COLO668 (cell line): ENCODE data around the gene STAG2.
"Not testable (repeated sequence)": the region's sequence is repeated elsewhere in the genome, so short reads cannot be mapped to it uniquely, and the experiment has no call there.

ENCODE experiments used
- DNase-seq: peaks from one replicate; lab custom pipeline; 2025; ENCODE audit not compliant: unreplicated experiment; lab: John Stamatoyannopoulos, UW

STAG2 gene

DNA sequence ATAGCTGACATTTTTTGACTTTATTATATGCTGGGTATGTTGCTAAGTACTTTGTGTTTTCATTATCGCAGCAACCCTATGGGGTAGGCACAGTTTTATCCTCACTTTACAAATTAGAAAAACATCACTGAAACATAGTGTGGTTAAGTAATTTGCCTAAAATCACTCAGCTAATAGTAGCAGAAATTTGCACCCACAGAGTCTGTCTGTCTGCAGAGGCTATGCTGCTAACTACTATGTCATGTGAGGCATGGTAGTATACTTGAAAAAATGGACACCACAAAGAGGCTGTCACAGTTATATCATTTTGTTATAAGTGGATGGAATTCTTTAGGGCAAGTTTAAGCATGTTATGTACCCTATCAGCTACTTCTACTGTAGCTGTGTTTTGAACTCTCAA, 69.0 kb downstream of the STAG2 start:
- no peak for DNase-seq

GRCh38 chrX:124033821-124034220, 72.3 kb downstream of the STAG2 start:
- DNase-seq: no peak

GRCh38 chrX:124035657-124036056, 74.2 kb downstream of the STAG2 start:
- DNase-seq: no peak

DNA sequence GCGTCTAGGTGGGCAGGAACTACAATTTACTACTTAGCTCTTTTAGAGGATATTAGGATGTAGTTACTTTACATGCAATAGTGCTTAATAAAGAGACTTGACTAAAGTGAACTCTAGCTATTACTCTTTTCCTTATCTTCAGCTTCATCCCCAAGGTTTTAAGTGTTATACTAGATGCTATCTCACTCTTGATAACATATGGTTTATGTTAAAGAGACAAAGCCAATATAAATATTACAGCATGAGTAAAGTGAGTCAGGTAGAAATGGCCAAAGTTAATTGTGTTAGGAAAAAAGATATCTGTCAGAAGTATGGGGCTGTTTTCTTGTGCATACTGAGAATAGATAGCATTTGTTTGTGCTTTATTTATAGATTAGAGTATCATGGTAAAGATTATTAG, 80.5 kb downstream of the STAG2 start:
- no peak for DNase-seq

- DNase-seq: no peak
These were observed 83.6 kb downstream of the STAG2 start for GRCh38 chrX:124045109-124045508.

- not testable (repeated sequence) for DNase-seq
These were observed 122.9 kb downstream of the STAG2 start for GRCh38 chrX:124084417-124084816.

GRCh38 chrX:124085063-124085462, 123.6 kb downstream of the STAG2 start:
- DNase-seq: no peak

DNA sequence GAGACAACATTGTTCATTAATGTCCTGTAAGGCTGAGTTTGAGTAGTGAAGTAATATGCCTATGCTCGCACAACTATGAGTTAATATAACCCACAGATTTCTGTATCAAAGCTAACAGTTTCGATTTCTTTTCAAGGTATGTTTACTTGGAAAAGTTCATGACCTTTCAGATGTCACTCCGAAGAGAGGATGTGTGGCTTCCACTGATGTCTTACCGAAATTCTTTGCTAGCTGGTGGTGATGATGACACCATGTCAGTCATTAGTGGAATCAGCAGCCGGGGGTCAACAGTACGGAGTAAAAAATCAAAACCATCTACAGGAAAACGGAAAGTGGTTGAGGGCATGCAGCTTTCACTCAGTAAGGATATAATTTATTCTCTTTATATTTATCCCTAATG, 124.9 kb downstream of the STAG2 start:
- DNase-seq: no peak

DNA sequence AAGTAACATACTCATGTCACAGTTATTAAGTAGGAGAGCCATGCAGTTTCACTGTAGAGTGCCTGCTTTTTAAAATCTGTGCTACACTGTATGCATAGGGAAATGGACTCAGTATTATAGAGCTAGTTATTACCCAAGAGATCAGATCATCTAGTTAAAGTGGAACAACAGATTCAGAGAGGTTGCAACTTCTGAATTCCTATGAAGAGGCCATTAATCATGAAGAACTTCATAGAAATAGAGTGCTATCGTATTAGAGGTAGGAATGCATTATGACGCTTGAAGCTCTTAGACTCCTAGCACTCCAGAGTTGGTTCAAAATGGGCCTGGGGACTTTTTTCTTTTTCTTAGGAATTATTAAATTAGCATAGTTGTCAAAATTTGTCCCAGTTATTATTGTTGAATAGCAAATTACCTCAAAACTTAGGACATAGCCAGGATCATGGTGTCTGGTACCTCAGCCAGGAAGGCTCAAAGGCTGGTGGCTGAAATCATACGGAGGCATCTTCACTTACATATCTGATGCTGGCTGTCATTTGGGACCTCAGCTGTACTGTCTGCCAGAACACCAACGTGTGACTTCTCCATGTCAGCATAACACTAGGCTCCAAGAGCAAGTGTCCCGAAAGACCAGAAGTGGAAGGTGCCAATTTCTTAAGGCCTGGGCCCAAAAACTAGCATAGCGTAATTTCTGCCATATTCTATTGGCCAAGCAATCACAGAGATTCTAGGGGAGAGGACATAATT, 125.7 kb downstream of the STAG2 start:
- no peak for DNase-seq

- no peak for DNase-seq
These were observed 131.7 kb downstream of the STAG2 start for GRCh38 chrX:124093222-124093621.

DNA sequence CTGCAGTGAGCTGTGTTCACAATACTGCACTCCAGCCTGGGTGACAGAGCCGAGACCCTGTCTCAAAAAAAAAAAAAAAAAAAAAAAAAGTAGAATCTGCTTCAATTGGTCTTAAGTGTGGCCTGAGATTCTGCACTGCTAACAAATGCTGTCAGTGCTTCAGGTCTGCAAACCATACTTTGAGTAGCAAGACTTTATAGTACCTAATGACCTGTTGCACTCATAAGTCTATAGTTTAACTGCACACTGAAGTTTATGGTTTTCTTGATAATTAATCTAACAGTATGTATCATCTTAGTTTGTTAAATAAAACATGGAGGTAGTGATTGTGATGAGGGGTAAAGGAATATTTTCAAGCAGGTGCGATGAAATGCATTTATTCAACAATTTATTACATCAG, 135.6 kb downstream of the STAG2 start:
- DNase-seq: no peak

DNA sequence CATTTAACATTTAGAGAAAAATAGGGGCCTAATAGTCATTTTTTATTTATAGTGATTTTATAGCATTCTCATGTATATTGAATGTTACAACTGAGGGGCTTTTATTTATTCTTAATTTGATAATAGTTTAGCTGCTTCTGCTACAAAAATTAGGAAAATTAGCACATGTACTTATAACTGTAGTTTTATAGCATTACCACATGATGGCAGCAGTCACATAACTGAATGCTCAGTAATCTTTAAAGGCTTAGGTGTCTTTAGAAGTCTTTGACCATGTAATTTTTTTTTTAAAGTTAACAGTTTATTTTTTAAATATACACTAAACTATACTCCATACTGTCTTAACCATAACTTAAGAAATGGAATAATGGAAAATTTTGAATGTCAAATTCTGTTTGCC, 136.6 kb downstream of the STAG2 start:
- DNase-seq: no peak

GRCh38 chrX:124103966-124104365, 142.5 kb downstream of the STAG2 start:
- DNase-seq: no peak

DNA sequence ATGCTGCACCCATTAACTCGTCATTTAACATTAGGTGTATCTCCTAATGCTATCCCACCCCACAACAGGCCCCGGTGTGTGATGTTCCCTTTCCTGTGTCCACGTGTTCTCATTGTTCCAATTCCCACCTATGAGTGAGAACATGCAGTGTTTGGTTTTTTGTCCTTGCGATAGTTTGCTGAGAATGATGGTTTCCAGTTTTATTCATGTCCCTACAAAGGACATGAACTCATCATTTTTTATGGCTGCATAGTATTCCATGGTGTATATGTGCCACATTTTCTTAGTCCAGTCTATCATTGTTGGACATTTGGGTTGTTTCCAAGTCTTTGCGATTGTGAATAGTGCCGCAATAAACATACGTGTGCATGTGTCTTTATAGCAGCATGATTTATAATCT, 143.0 kb downstream of the STAG2 start:
- DNase-seq: not testable (repeated sequence)

- DNase-seq: no peak
These were observed 152.4 kb downstream of the STAG2 start for GRCh38 chrX:124113621-124114600.

DNA sequence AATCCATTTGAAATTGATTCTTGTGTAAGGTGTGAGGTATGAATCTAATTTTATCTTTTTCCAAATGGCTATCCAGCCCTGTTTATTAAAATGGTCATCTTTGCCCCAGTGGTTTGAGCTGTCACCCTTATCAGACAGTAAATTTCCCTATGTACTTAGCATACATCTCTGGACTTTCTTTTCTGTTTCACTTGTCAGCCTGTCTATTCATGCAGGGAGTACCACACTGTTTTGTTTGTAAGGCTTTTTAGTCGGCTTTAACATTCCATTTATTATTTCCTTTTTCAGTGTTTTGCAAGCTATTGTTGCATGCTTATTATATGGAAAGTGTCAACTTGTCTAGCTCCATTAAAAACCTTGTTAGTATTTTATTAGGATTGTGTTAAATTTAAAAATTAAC, 155.8 kb downstream of the STAG2 start:
- DNase-seq: no peak

DNA sequence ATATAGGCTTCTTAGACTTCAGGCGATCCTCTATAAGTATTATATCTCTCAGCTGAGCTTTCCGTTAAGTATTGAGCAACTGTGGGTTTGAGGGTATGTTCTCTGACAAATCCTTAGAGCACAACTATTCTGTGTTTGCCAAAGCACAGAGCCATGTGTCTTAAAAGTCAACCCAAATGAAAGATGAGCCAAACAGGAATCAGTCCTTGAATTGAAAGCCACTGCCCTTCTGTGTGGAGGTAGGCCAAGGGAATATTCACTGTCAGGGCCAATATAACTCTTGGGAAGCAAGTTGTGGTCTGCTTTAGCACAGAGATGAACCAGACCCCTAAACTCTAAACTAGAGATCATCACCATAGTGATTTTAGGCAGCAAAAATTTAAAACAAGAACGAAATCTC, 164.0 kb downstream of the STAG2 start:
- DNase-seq: no peak

DNA sequence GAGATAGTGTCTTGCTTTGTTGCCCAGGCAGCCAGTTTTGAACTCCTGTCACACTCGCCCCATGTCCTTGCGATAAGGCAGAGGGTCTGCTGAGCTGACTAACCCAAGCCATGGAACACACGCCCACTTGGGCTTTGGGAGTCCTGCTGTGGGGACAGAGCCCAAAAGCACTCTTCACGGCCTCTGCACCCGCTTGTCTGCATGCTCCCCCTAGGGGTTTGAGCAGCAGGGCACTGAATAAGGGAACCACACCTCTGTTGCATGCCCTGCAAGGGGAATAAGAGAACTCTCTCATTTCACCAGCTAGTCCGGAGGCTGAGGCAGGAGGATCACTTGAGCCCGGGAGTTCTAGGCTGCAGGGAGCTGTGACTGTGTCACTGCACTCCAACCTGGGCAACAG, 166.0 kb downstream of the STAG2 start:
- DNase-seq: no peak

DNA sequence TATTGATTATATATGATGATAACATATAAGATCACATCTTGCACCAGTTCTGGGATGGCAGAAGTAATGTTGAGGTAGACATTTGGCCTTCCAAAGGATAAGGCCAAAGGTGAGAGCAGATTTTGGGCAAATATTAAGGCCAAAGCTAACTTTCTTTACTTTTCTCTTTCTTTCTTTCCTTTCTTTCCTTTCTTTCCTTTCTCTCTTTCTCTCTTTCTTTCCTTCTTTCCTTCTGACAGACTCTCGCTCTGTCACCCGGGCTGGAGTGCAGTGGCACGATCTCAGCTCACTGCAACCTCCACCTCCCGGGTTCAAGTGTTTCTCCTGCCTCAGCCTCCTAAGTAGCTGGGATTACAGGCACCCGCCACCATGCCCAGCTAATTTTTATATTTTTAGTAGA, 170.9 kb downstream of the STAG2 start:
- DNase-seq: not testable (repeated sequence)

DNA sequence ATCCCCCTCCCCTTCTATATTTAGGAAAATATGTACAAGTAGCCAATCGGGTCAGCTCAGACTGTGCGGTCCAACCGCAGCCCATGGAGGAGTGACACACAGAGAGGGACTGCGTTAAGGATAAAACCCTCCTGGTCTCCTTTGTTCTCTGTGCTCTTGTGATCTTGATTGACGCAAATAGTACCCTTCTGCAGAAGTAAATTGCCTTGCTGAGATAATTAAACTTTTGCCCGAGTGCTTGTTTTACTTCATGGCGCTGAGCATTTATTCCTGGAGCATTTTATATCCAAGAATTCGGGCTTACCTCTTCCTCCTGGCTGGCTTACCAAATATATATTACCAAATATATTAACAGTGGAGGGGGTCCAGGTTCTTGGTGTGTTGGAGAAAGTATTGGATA, 184.2 kb downstream of the STAG2 start:
- DNase-seq: no peak

DNA sequence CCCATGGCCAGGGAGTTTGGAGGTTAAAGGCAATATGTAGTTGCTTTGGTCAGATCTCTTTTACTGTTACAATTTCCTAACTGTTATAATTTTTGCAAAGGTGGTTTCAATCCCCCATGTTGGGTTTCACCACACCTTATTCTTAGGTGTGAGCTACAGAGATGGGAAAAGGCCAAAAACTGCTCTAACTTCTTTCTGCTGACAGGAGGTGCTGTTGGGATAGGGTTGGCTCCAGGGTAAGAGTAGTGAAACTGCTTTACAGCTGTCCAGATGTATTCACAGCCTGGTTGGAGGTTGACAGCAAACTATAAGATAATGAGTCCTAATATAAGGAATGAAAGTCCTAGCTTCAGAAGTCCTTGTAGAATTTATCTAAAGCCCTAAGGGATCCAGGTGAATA, 189.7 kb downstream of the STAG2 start:
- no peak for DNase-seq
